Neural cell (in vitro differentiated cells): ENCODE results near the gene ADCY4. TPM values are rescaled to one million over a fixed set of nuclear protein-coding genes. Genes with fewer than 3 reads are reported as not detected.

Source experiments
- H2AFZ ChIP-seq: fragments of 200-600, 300-800 bp; sonication (generic), shearing (Covaris generic); 2 replicates; pipeline ENCODE4 v1.6.0; 2014; ENCODE audit warnings: low read depth, mild to moderate bottlenecking, antibody characterized with exemption, low read length, moderate library complexity
- H3F3A ChIP-seq: fragments of 200-600 bp; shearing (Covaris generic); 2 replicates; pipeline ENCODE4 v1.6.1; 2016; ENCODE audit warnings: mild to moderate bottlenecking, moderate library complexity, mixed read lengths, antibody characterized with exemption, low read length; ENCODE audit not compliant: insufficient read depth, poor library complexity, severe bottlenecking
- H3K27ac ChIP-seq: fragments of 200-600, 300-800 bp; sonication (generic), shearing (Covaris generic); 2 replicates; pipeline ENCODE4 v1.5.1; 2014; ENCODE audit warnings: mild to moderate bottlenecking, low read length, moderate library complexity
- H3K27me3 ChIP-seq: fragments of 300-800, 200-600 bp; sonication (generic), shearing (Covaris generic); 2 replicates; pipeline ENCODE4 v1.6.0; 2014; ENCODE audit warnings: mild to moderate bottlenecking, low read depth, low read length, moderate library complexity; ENCODE audit not compliant: insufficient read depth
- H3K36me3 ChIP-seq: fragments of 300-800, 200-600 bp; sonication (generic), shearing (Covaris generic); 2 replicates; pipeline ENCODE4 v1.5.1; 2014; ENCODE audit warnings: mild to moderate bottlenecking, antibody characterized with exemption, low read length, moderate library complexity; ENCODE audit not compliant: insufficient read depth
- H3K4me2 ChIP-seq: fragments of 300-800, 200-600 bp; sonication (generic), shearing (Covaris generic); 2 replicates; pipeline ENCODE4 v1.6.0; 2014; ENCODE audit warnings: mild to moderate bottlenecking, low read length
- H3K4me3 ChIP-seq: fragments of 300-800, 200-600 bp; sonication (generic), shearing (Covaris generic); 2 replicates; pipeline ENCODE4 v1.5.1; 2014; ENCODE audit warnings: mild to moderate bottlenecking, low read length, moderate library complexity
- H3K79me2 ChIP-seq: fragments of 200-600 bp; shearing (Covaris generic); replicated peaks from 2 replicates; pipeline ENCODE4 v1.6.0; 2014; ENCODE audit warnings: mild to moderate bottlenecking, low read length, moderate library complexity; ENCODE audit not compliant: insufficient read depth
- H3K9ac ChIP-seq: fragments of 300-800, 200-600 bp; sonication (generic), shearing (Covaris generic); 2 replicates; pipeline ENCODE4 v1.6.1; 2016; ENCODE audit warnings: mild to moderate bottlenecking, low read length, mixed read lengths
- H3K9me2 ChIP-seq: fragments of 200-600 bp; shearing (Covaris generic); 2 replicates; pipeline ENCODE4 v1.6.1; 2016; ENCODE audit warnings: mild to moderate bottlenecking, low read length, mixed read lengths; ENCODE audit not compliant: insufficient read depth
- H3K9me3 ChIP-seq: fragments of 200-600, 300-800 bp; sonication (generic), shearing (Covaris generic); 2 replicates; pipeline ENCODE4 v1.6.1; 2016; ENCODE audit warnings: mild to moderate bottlenecking, mixed run types, low read length, moderate library complexity, mixed read lengths
- H4K20me1 ChIP-seq: fragments of 200-600 bp; shearing (Covaris generic); 2 replicates; pipeline ENCODE4 v1.6.1; 2016; ENCODE audit warnings: mild to moderate bottlenecking, mixed run types; ENCODE audit not compliant: insufficient read depth
- EP300 ChIP-seq: fragments of 450-650 bp; conservative IDR thresholded peaks from 2 replicates; pipeline ENCODE4 v1.6.1; 2014; ENCODE audit warnings: antibody characterized with exemption, mild to moderate bottlenecking, moderate library complexity; ENCODE audit not compliant: poor library complexity, severe bottlenecking
- EZH2 ChIP-seq: fragments of 200-600, 300-800 bp; shearing (Covaris generic), sonication (generic); IDR thresholded peaks from 2 replicates; pipeline ENCODE4 v1.6.1; 2014; ENCODE audit warnings: antibody characterized with exemption, low read length, borderline replicate concordance, mild to moderate bottlenecking; ENCODE audit not compliant: insufficient read depth, poor library complexity, severe bottlenecking
- MXI1 ChIP-seq: fragments of 450-650 bp; conservative IDR thresholded peaks from 2 replicates; pipeline ENCODE4 v1.6.1; 2014; ENCODE audit warnings: antibody characterized with exemption, mild to moderate bottlenecking; ENCODE audit not compliant: poor library complexity, severe bottlenecking
- POLR2AphosphoS5 ChIP-seq: IDR thresholded peaks from 2 replicates; pipeline ENCODE4 v1.6.1; 2012
- RAD21 ChIP-seq: fragments of 450-650 bp; conservative IDR thresholded peaks from 2 replicates; pipeline ENCODE4 v1.6.1; 2014; ENCODE audit warnings: antibody characterized with exemption, mild to moderate bottlenecking, moderate library complexity
- SMC3 ChIP-seq: fragments of 450-650 bp; conservative IDR thresholded peaks from 2 replicates; pipeline ENCODE4 v1.6.1; 2014; ENCODE audit warnings: antibody characterized with exemption, mild to moderate bottlenecking, moderate library complexity; ENCODE audit not compliant: poor library complexity
- TAF1 ChIP-seq: IDR thresholded peaks from 2 replicates; pipeline ENCODE4 v1.6.1; 2012; ENCODE audit warnings: low read depth
- polyA plus RNA-seq: library from polyadenylated mRNA; depleted of rRNA; stranded (reverse); fragments of >200 nt; gene quantifications from 2 replicates; pipeline ENCODE4 v1.2.3, GENCODE V29; 2014
- TF ChIP-seq, protein P1 (sequence below): fragments of 450-650 bp; IDR thresholded peaks from 2 replicates; pipeline ENCODE4 v1.5.1; 2014; ENCODE audit warnings: antibody characterized with exemption, mild to moderate bottlenecking, moderate library complexity; ENCODE audit not compliant: poor library complexity, severe bottlenecking
- TF ChIP-seq, protein P2 (sequence below): IDR thresholded peaks from 2 replicates; pipeline ENCODE4 v1.6.1; 2012; ENCODE audit warnings: borderline replicate concordance

Gene ADCY4
- polyA plus RNA-seq, 1 donor from 2014 or later = not detected

DNA sequence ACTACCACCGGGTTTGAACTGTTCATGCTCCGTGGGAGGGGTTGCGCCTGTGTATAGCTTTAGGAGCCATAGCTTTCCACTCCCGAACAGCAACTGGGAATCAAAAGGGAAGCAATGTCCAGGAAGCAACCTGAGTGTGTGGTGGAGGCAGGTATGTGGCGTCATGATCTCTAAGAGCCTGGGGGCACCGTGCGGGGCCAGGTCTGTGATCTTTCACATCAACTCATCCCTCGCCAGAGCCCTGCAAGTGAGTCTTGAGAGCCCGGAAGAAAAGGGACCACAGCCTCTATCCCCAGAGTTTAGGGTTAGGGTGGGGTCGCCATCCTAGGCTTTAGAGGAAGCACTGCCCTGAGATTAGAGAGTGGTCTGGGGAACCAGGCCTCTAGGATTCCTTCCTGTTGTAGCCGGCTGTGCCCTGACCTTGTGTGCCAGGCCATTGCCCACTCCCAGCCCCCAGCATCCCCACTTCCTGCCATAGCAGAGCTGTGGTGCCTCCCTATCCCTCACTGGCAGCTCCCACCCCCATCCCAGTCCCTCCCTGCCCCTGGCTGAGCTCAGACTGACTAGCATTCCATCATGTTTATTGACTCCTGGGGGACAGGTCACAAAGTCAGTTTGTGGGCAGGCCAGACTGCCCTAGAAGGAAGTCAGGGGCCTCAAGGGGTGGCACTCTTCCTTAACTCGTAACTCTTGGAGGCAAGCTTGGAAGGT lies 745 bp upstream of the ADCY4 start:
- TF ChIP-seq POLR2AphosphoS5 = no peak
- TF ChIP-seq SMC3 = no peak
- TF ChIP-seq, protein P1, sequence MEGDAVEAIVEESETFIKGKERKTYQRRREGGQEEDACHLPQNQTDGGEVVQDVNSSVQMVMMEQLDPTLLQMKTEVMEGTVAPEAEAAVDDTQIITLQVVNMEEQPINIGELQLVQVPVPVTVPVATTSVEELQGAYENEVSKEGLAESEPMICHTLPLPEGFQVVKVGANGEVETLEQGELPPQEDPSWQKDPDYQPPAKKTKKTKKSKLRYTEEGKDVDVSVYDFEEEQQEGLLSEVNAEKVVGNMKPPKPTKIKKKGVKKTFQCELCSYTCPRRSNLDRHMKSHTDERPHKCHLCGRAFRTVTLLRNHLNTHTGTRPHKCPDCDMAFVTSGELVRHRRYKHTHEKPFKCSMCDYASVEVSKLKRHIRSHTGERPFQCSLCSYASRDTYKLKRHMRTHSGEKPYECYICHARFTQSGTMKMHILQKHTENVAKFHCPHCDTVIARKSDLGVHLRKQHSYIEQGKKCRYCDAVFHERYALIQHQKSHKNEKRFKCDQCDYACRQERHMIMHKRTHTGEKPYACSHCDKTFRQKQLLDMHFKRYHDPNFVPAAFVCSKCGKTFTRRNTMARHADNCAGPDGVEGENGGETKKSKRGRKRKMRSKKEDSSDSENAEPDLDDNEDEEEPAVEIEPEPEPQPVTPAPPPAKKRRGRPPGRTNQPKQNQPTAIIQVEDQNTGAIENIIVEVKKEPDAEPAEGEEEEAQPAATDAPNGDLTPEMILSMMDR = no peak
- TF ChIP-seq EP300 = no peak
- TF ChIP-seq, protein P2, sequence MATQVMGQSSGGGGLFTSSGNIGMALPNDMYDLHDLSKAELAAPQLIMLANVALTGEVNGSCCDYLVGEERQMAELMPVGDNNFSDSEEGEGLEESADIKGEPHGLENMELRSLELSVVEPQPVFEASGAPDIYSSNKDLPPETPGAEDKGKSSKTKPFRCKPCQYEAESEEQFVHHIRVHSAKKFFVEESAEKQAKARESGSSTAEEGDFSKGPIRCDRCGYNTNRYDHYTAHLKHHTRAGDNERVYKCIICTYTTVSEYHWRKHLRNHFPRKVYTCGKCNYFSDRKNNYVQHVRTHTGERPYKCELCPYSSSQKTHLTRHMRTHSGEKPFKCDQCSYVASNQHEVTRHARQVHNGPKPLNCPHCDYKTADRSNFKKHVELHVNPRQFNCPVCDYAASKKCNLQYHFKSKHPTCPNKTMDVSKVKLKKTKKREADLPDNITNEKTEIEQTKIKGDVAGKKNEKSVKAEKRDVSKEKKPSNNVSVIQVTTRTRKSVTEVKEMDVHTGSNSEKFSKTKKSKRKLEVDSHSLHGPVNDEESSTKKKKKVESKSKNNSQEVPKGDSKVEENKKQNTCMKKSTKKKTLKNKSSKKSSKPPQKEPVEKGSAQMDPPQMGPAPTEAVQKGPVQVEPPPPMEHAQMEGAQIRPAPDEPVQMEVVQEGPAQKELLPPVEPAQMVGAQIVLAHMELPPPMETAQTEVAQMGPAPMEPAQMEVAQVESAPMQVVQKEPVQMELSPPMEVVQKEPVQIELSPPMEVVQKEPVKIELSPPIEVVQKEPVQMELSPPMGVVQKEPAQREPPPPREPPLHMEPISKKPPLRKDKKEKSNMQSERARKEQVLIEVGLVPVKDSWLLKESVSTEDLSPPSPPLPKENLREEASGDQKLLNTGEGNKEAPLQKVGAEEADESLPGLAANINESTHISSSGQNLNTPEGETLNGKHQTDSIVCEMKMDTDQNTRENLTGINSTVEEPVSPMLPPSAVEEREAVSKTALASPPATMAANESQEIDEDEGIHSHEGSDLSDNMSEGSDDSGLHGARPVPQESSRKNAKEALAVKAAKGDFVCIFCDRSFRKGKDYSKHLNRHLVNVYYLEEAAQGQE = no peak
- TF ChIP-seq RAD21 = no peak
- TF ChIP-seq MXI1 = no peak
- no peak for TF ChIP-seq EZH2
- no peak for TF ChIP-seq TAF1
- Histone ChIP-seq H3K9me3 (no peaks in the 10 kb centered on the region), H3K9me2 (no peaks in the 10 kb centered on the region), H3K4me3 (no peak overlapping the region), H3K27me3 (peaks cover 98% of the 10 kb centered on the region), H3K79me2 (no peaks in the 10 kb centered on the region), H3K27ac (no peak overlapping the region), H3F3A (no peaks in the 10 kb centered on the region), H2AFZ (no peak overlapping the region), H3K9ac (no peak overlapping the region), H4K20me1 (no peaks in the 10 kb centered on the region), H3K36me3 (no peaks in the 10 kb centered on the region), H3K4me2 (no peak overlapping the region)

DNA sequence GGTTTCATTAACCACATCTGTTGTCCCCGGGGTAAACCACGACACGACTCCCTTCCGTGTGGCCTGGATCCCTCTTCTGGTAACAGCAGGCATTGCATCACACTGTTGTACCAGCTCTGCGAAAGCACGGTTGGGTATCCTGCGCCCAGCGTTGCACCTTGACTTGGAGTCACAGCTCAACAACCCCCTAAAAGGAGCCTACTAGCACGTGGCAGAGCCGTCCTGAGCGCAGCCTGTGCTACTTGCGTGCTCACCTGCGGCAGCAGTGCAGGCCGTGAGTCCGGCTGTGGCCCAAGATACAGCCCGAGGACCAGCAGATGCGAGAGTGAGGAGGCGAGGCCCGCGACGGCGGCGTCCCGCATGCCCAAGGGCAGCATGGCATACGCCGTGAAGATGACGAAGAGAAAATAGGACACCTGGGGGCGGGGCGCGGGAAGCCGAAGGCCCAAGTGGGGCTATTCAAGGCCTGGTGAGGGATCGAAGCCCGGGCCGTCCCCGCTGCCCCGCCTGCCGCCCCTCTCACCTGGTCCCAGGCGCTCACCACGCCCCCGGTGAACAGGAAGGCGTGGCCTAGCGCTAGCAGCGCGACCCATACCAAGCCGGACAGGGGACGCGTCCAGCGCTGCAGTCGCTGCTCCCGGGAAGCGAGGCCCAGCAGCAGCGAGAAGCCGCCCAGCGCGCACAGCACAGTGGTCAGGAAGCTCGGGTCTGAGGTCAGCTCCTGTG lies 2.4 kb downstream of the ADCY4 start:
- H3K36me3 ChIP-seq = no peaks in the 10 kb centered on the region
- peak overlapping the region; percentile 54 for H3K4me3 ChIP-seq
- H3K9ac ChIP-seq = no peak overlapping the region
- H3K79me2 ChIP-seq = no peaks in the 10 kb centered on the region
- peaks cover 71% of the 10 kb centered on the region for H3K27me3 ChIP-seq
- no peak overlapping the region for H2AFZ ChIP-seq
- H4K20me1 ChIP-seq = no peaks in the 10 kb centered on the region
- no peaks in the 10 kb centered on the region for H3K9me3 ChIP-seq
- H3F3A ChIP-seq = no peaks in the 10 kb centered on the region
- H3K27ac ChIP-seq = no peak overlapping the region
- H3K9me2 ChIP-seq = no peaks in the 10 kb centered on the region
- TF ChIP-seq TAF1 (no peak), POLR2AphosphoS5 (no peak), MXI1 (no peak), EP300 (no peak), SMC3 (peak; percentile 56), RAD21 (peak; percentile 44)
- TF ChIP-seq, protein P2 = no peak
- TF ChIP-seq, protein P1 = peak; percentile 70
- no peak overlapping the region for H3K4me2 ChIP-seq
